Transverse colon (tissue), 4 donors: ENCODE results near the gene OR1J2. TPM values are rescaled to one million over a fixed set of nuclear protein-coding genes. Genes with fewer than 3 reads are reported as not detected.
"Not testable (repeated sequence)": the region's sequence is repeated elsewhere in the genome, so short reads cannot be mapped to it uniquely, and the experiment has no call there.

ENCODE experiments used
- DNase-seq: peaks from one replicate; pipeline ENCODE4 v3.0.0-alpha.2; 2019
- H3K27ac ChIP-seq, 4 donors: fragments of 200-600 bp; sonication (generic); 2 replicates each; pipeline ENCODE4 v1.5.1; 2016 to 2018; ENCODE audit warnings: inconsistent platforms in 4 of 4
- H3K27me3 ChIP-seq: fragments of 200-600 bp; sonication (generic); 2 replicates; pipeline ENCODE4 v1.5.1; 2017; ENCODE audit warnings: inconsistent platforms
- H3K36me3 ChIP-seq, 4 donors: fragments of 200-600 bp; sonication (generic); 2 replicates each; pipeline ENCODE4 v1.5.1; 2017 to 2019; ENCODE audit warnings: inconsistent platforms in 4 of 4
- H3K4me1 ChIP-seq, 4 donors: fragments of 200-600 bp; sonication (generic); 2 replicates each; pipeline ENCODE4 v1.5.1; 2017 to 2020; ENCODE audit warnings: inconsistent platforms in 4 of 4
- H3K4me3 ChIP-seq, 4 donors: fragments of 200-600 bp; sonication (generic); 1 replicate in 1 of 4; 2 replicates in 3 of 4; pipeline versions ENCODE4 v1.5.1 to v1.6.1; 2017 to 2019; ENCODE audit warnings: inconsistent platforms in 4 of 4
- H3K9me3 ChIP-seq, 2 donors: fragments of 200-600 bp; sonication (generic); 2 replicates each; pipeline ENCODE4 v1.5.1; 2017 to 2019; ENCODE audit warnings: inconsistent platforms in 2 of 2
- EP300 ChIP-seq: sonication (generic); formaldehyde crosslinking; IDR thresholded peaks from one replicate; pipeline ENCODE4 v1.6.1; 2017; ENCODE audit warnings: antibody characterized with exemption, low read depth
- POLR2A ChIP-seq: fragments of 450-650 bp; IDR thresholded peaks from one replicate; pipeline ENCODE4 v1.6.1; 2016; ENCODE audit warnings: antibody characterized with exemption, mild to moderate bottlenecking, moderate library complexity
- POLR2AphosphoS5 ChIP-seq, 3 donors: sonication (generic); formaldehyde crosslinking; IDR thresholded peaks; one replicate each; pipeline ENCODE4 v1.6.1; 2016; ENCODE audit warnings: antibody characterized with exemption in 3 of 3
- WGBS, 2 donors: methylation state at CpG; one replicate each; pipeline ENCODE4 v1.1.5; 2018; ENCODE audit warnings: low coverage in 1 of 2; 5-methylcytosine and 5-hydroxymethylcytosine counted together
- in situ Hi-C, 4 donors: fragments of 200-750 bp; cut with MboI; loops; one replicate each; pipeline versions ENCODE4 v1.15.0 to v1.15.1; 2017; ENCODE audit warnings: low sequenced_read_pairs in 3 of 4, low pct_ligation_motif_present in 1 of 4, low pct_unique_long_range_greater_than_20kb in 1 of 4
- intact Hi-C: fragments of 100-400 bp; cut with DNase I; formaldehyde crosslinking; loops from one replicate; pipeline ENCODE4 v1.15.1; 2023; ENCODE audit warnings: low total_unique reads
- total RNA-seq, 4 donors: library from RNA; depleted of rRNA; stranded (reverse); fragments of >200 nt; gene quantifications; one replicate each; pipeline ENCODE4 v1.1.0, GENCODE V29; 2016
- TF ChIP-seq, protein P1 (sequence below), 5 experiments: fragments of 200-600 bp in 3 of 5; fragments of 450-650 bp in 2 of 5; sonication (generic) in 3 of 5; IDR thresholded peaks; 1 replicate in 2 of 5; 2 replicates in 3 of 5; pipeline ENCODE4 v1.5.1; 2016 to 2017; ENCODE audit warnings: antibody characterized with exemption in 5 of 5, inconsistent platforms in 3 of 5, mild to moderate bottlenecking in 2 of 5, moderate library complexity in 1 of 5

Gene OR1J2
- total RNA-seq, 4 donors from 2014 or later, result not detected

DNA sequence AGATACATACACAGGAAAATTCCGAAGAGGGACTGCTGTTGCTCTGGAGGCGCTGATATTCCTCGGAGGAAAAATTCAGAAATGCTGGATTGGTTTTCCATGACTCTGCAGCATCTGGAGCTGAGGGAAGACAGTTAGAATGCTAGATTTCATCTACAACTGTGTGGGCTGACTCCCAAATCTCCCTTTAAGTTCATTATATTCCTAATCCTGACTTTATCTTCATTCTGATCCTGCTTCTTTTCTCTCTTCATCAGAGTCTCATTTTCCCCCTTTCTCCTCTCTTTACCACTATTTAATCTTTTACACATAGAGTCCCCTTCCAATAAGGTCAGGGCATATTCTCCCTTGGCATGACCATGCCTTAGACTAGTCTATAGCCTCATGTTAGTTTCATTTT is 16.6 kb downstream of the OR1J2 start, which contains the start of gene OR1N1:
Gene OR1N1, minus strand, starts transcription at position 101 of the 400 bp plus-strand sequence. Its CDS starts 0 bp downstream, at position 101.
- Histone ChIP-seq H3K9me3 (no peaks in the 10 kb centered on the region), H3K27ac (no peak within 1 kb of the TSS), H3K36me3 (no peaks in the 10 kb centered on the region), H3K4me1 (no peaks in the 10 kb centered on the region), H3K4me3 (no peak within 1 kb of the TSS), H3K27me3 (no peaks in the 10 kb centered on the region)
- intact Hi-C loops (no loop called here), in situ Hi-C loops (loop anchor here in 1 of 4 donors (25.0 kb wide), 1 partner anchor 110 kb away; no protein-coding TSS in a partner anchor)
- DNase-seq, result no peak
- 91 to 93% methylated on average over 3 of the region's 3 CpGs for WGBS, 2 donors
- TF ChIP-seq, protein P1, sequence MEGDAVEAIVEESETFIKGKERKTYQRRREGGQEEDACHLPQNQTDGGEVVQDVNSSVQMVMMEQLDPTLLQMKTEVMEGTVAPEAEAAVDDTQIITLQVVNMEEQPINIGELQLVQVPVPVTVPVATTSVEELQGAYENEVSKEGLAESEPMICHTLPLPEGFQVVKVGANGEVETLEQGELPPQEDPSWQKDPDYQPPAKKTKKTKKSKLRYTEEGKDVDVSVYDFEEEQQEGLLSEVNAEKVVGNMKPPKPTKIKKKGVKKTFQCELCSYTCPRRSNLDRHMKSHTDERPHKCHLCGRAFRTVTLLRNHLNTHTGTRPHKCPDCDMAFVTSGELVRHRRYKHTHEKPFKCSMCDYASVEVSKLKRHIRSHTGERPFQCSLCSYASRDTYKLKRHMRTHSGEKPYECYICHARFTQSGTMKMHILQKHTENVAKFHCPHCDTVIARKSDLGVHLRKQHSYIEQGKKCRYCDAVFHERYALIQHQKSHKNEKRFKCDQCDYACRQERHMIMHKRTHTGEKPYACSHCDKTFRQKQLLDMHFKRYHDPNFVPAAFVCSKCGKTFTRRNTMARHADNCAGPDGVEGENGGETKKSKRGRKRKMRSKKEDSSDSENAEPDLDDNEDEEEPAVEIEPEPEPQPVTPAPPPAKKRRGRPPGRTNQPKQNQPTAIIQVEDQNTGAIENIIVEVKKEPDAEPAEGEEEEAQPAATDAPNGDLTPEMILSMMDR (IDR thresholded peaks at IDR 0.05), result no peak
- no peak for TF ChIP-seq POLR2A
- no peak for TF ChIP-seq EP300
- TF ChIP-seq POLR2AphosphoS5 (IDR thresholded peaks at IDR 0.05), result no peak

DNA sequence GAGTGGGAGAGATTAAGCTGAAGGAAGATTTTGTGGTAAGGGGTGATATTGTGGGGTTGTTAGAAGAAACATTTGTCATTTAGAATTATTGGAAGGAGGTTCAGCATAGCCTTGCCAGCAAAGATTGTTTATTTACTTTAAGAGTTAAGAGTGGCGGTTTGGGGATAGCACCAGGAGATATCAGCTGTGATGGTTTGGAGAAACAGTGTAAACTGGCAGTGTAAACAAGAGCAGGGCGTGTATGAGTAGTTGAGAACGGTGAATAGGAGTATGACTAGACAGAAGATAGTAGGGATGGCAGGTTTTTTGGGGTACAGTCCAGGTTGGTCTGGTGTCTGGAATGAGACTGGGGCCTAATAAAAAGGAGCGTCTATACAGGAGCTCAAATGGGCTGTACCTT is 20.6 kb downstream of the OR1J2 start:
- H3K4me1 ChIP-seq, H3K27me3 ChIP-seq, H3K27ac ChIP-seq, H3K4me3 ChIP-seq, H3K36me3 ChIP-seq, H3K9me3 ChIP-seq, DNase-seq, intact Hi-C loops: not testable (repeated sequence)
- 46 to 47% methylated on average over 3 to 4 of the region's 4 CpGs for WGBS, 2 donors
- in situ Hi-C loops, result loop anchor here in 1 of 4 donors (25.0 kb wide), 1 partner anchor 106 kb away; no protein-coding TSS in a partner anchor

DNA sequence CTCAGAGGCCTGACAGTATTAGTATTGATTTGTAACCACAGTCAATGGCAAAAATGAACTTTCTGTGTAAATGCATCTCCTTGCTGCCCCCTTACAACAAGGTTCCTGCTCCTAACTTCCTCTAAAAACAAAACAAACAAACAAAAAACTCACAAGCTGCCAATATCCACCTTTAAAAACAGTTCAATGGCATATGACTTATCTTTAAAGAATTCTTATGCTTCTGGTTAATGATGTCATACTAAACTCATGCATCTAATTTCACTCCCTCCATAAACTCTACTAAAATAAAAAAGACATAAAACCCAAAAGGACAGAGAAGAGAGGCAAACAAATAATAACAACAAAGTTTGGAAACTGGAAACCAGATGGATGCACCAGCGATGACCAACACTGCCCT is 25.5 kb downstream of the OR1J2 start:
- intact Hi-C loops, result no loop called here

DNA sequence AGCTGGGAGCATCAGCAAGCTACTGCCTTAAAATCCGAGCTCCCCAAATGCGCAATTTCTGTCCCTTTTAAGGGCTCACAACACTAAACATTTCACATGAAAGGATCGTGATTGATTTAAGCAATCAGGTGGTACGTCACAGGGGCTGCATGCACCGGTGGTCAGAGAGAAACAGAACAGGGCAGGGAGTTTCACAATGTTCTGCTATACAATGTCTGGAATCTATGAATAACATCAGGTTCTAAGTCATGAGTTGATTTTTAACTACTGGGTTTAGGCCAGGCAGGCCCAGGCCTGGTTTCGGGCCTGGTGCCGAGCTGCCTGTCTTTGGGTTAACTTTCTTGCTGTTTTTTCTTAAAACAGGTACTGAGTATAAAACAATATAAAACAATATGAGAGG is 26.5 kb downstream of the OR1J2 start:
- intact Hi-C loops, H3K27me3 ChIP-seq, H3K4me3 ChIP-seq, H3K4me1 ChIP-seq, H3K36me3 ChIP-seq, H3K9me3 ChIP-seq, DNase-seq, H3K27ac ChIP-seq: not testable (repeated sequence)
- 60 to 68% methylated on average over 3 to 7 of the region's 7 CpGs for WGBS, 2 donors
- in situ Hi-C loops, result loop anchor here in 1 of 4 donors (25.0 kb wide), 1 partner anchor 100 kb away; no protein-coding TSS in a partner anchor

More for the DNA sequence above, 25.5 kb downstream of the OR1J2 start:
- no peaks in the 10 kb centered on the region for H3K36me3 ChIP-seq
- no peaks in the 10 kb centered on the region for H3K27me3 ChIP-seq
- in situ Hi-C loops, result loop anchor here in 1 of 4 donors (25.0 kb wide), 1 partner anchor 101 kb away; no protein-coding TSS in a partner anchor
- TF ChIP-seq, protein P1 (IDR thresholded peaks at IDR 0.05), result no peak
- TF ChIP-seq POLR2A (no peak), POLR2AphosphoS5 (IDR thresholded peaks at IDR 0.05) (no peak)
- no peaks in the 10 kb centered on the region for H3K9me3 ChIP-seq
- H3K4me3 ChIP-seq, result no peak overlapping the region
- no peaks in the 10 kb centered on the region for H3K4me1 ChIP-seq
- H3K27ac ChIP-seq, result no peak overlapping the region
- WGBS, 2 donors, result 69 to 90% methylated on average over 1 of the region's 1 CpG
- no peak for DNase-seq

DNA sequence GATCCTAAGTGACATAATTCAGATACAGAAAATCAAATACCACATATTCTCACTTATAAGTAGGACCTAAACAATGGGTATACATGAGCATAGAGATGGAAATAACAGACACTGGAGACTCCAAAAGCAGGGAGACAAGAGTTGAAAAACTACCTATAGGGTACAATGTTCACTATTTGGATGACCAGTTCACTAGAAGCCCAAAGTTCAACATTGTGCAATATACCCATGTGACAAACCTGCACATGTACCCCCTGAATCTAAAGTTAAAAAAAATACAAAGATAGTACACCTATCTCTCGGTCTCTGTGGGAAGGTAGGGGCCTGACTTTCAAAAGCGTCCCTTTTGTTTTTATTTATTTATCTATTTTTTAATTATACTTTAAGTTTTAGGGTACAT is 28.2 kb downstream of the OR1J2 start:
- Histone ChIP-seq H3K27ac (no peak overlapping the region), H3K36me3 (no peaks in the 10 kb centered on the region), H3K4me1 (no peaks in the 10 kb centered on the region), H3K27me3 (no peaks in the 10 kb centered on the region), H3K9me3 (no peaks in the 10 kb centered on the region), H3K4me3 (no peak overlapping the region)
- TF ChIP-seq, protein P1 (IDR thresholded peaks at IDR 0.05), result no peak
- TF ChIP-seq POLR2AphosphoS5 (IDR thresholded peaks at IDR 0.05), result no peak
- TF ChIP-seq EP300, result no peak
- TF ChIP-seq POLR2A, result no peak
- in situ Hi-C loops, result loop anchor here in 1 of 4 donors (25.0 kb wide), 1 partner anchor 99 kb away; no protein-coding TSS in a partner anchor
- 57 to 61% methylated on average over 2 of the region's 2 CpGs for WGBS, 2 donors
- intact Hi-C loops, result no loop called here
- no peak for DNase-seq
